Neural cell (in vitro differentiated cells): ENCODE measurements around the gene NPLOC4. TPM values are rescaled to one million over a fixed set of nuclear protein-coding genes. Genes with fewer than 3 reads are reported as not detected.

Experiments used
- H2AFZ ChIP-seq: fragments of 200-600, 300-800 bp; sonication (generic), shearing (Covaris generic); 2 replicates; pipeline ENCODE4 v1.6.0; 2014; ENCODE audit warnings: low read depth, mild to moderate bottlenecking, antibody characterized with exemption, low read length, moderate library complexity
- H3F3A ChIP-seq: fragments of 200-600 bp; shearing (Covaris generic); 2 replicates; pipeline ENCODE4 v1.6.1; 2016; ENCODE audit warnings: mild to moderate bottlenecking, moderate library complexity, mixed read lengths, antibody characterized with exemption, low read length; ENCODE audit not compliant: insufficient read depth, poor library complexity, severe bottlenecking
- H3K27ac ChIP-seq: fragments of 200-600, 300-800 bp; sonication (generic), shearing (Covaris generic); 2 replicates; pipeline ENCODE4 v1.5.1; 2014; ENCODE audit warnings: mild to moderate bottlenecking, low read length, moderate library complexity
- H3K27me3 ChIP-seq: fragments of 300-800, 200-600 bp; sonication (generic), shearing (Covaris generic); 2 replicates; pipeline ENCODE4 v1.6.0; 2014; ENCODE audit warnings: mild to moderate bottlenecking, low read depth, low read length, moderate library complexity; ENCODE audit not compliant: insufficient read depth
- H3K36me3 ChIP-seq: fragments of 300-800, 200-600 bp; sonication (generic), shearing (Covaris generic); 2 replicates; pipeline ENCODE4 v1.5.1; 2014; ENCODE audit warnings: mild to moderate bottlenecking, antibody characterized with exemption, low read length, moderate library complexity; ENCODE audit not compliant: insufficient read depth
- H3K4me2 ChIP-seq: fragments of 300-800, 200-600 bp; sonication (generic), shearing (Covaris generic); 2 replicates; pipeline ENCODE4 v1.6.0; 2014; ENCODE audit warnings: mild to moderate bottlenecking, low read length
- H3K4me3 ChIP-seq: fragments of 300-800, 200-600 bp; sonication (generic), shearing (Covaris generic); 2 replicates; pipeline ENCODE4 v1.5.1; 2014; ENCODE audit warnings: mild to moderate bottlenecking, low read length, moderate library complexity
- H3K79me2 ChIP-seq: fragments of 200-600 bp; shearing (Covaris generic); replicated peaks from 2 replicates; pipeline ENCODE4 v1.6.0; 2014; ENCODE audit warnings: mild to moderate bottlenecking, low read length, moderate library complexity; ENCODE audit not compliant: insufficient read depth
- H3K9ac ChIP-seq: fragments of 300-800, 200-600 bp; sonication (generic), shearing (Covaris generic); 2 replicates; pipeline ENCODE4 v1.6.1; 2016; ENCODE audit warnings: mild to moderate bottlenecking, low read length, mixed read lengths
- H3K9me2 ChIP-seq: fragments of 200-600 bp; shearing (Covaris generic); 2 replicates; pipeline ENCODE4 v1.6.1; 2016; ENCODE audit warnings: mild to moderate bottlenecking, low read length, mixed read lengths; ENCODE audit not compliant: insufficient read depth
- H3K9me3 ChIP-seq: fragments of 200-600, 300-800 bp; sonication (generic), shearing (Covaris generic); 2 replicates; pipeline ENCODE4 v1.6.1; 2016; ENCODE audit warnings: mild to moderate bottlenecking, mixed run types, low read length, moderate library complexity, mixed read lengths
- H4K20me1 ChIP-seq: fragments of 200-600 bp; shearing (Covaris generic); 2 replicates; pipeline ENCODE4 v1.6.1; 2016; ENCODE audit warnings: mild to moderate bottlenecking, mixed run types; ENCODE audit not compliant: insufficient read depth
- EP300 ChIP-seq: fragments of 450-650 bp; conservative IDR thresholded peaks from 2 replicates; pipeline ENCODE4 v1.6.1; 2014; ENCODE audit warnings: antibody characterized with exemption, mild to moderate bottlenecking, moderate library complexity; ENCODE audit not compliant: poor library complexity, severe bottlenecking
- EZH2 ChIP-seq: fragments of 200-600, 300-800 bp; shearing (Covaris generic), sonication (generic); IDR thresholded peaks from 2 replicates; pipeline ENCODE4 v1.6.1; 2014; ENCODE audit warnings: antibody characterized with exemption, low read length, borderline replicate concordance, mild to moderate bottlenecking; ENCODE audit not compliant: insufficient read depth, poor library complexity, severe bottlenecking
- MXI1 ChIP-seq: fragments of 450-650 bp; conservative IDR thresholded peaks from 2 replicates; pipeline ENCODE4 v1.6.1; 2014; ENCODE audit warnings: antibody characterized with exemption, mild to moderate bottlenecking; ENCODE audit not compliant: poor library complexity, severe bottlenecking
- POLR2AphosphoS5 ChIP-seq: IDR thresholded peaks from 2 replicates; pipeline ENCODE4 v1.6.1; 2012
- RAD21 ChIP-seq: fragments of 450-650 bp; conservative IDR thresholded peaks from 2 replicates; pipeline ENCODE4 v1.6.1; 2014; ENCODE audit warnings: antibody characterized with exemption, mild to moderate bottlenecking, moderate library complexity
- SMC3 ChIP-seq: fragments of 450-650 bp; conservative IDR thresholded peaks from 2 replicates; pipeline ENCODE4 v1.6.1; 2014; ENCODE audit warnings: antibody characterized with exemption, mild to moderate bottlenecking, moderate library complexity; ENCODE audit not compliant: poor library complexity
- TAF1 ChIP-seq: IDR thresholded peaks from 2 replicates; pipeline ENCODE4 v1.6.1; 2012; ENCODE audit warnings: low read depth
- polyA plus RNA-seq: library from polyadenylated mRNA; depleted of rRNA; stranded (reverse); fragments of >200 nt; gene quantifications from 2 replicates; pipeline ENCODE4 v1.2.3, GENCODE V29; 2014
- TF ChIP-seq, protein P1 (sequence below): IDR thresholded peaks from 2 replicates; pipeline ENCODE4 v1.6.1; 2012; ENCODE audit warnings: borderline replicate concordance
- TF ChIP-seq, protein P2 (sequence below): fragments of 450-650 bp; IDR thresholded peaks from 2 replicates; pipeline ENCODE4 v1.5.1; 2014; ENCODE audit warnings: antibody characterized with exemption, mild to moderate bottlenecking, moderate library complexity; ENCODE audit not compliant: poor library complexity, severe bottlenecking

NPLOC4 gene
- polyA plus RNA-seq, 1 donor from 2014 or later, result 32.3 TPM

DNA sequence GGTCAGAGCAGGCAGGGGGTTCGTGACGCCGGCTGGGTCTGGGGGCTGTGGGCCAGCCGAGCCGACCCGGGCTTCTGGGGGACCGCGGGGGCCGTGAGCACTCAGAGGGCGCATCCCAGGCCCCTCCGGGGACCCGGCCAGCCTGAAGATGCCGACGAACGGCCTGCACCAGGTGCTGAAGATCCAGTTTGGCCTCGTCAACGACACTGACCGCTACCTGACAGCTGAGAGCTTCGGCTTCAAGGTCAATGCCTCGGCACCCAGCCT lies 108.6 kb downstream of the NPLOC4 start:
- Histone ChIP-seq H3K4me3 (no peak overlapping the region), H3K79me2 (no peaks in the 10 kb centered on the region), H2AFZ (no peak overlapping the region), H3K4me2 (no peak overlapping the region), H3K9me3 (no peaks in the 10 kb centered on the region), H3K9me2 (no peaks in the 10 kb centered on the region), H3K27ac (no peak overlapping the region), H3K9ac (no peak overlapping the region), H3K27me3 (no peaks in the 10 kb centered on the region), H3F3A (no peaks in the 10 kb centered on the region), H3K36me3 (no peaks in the 10 kb centered on the region), H4K20me1 (no peaks in the 10 kb centered on the region)
- TF ChIP-seq EZH2, result no peak
- TF ChIP-seq, protein P1, sequence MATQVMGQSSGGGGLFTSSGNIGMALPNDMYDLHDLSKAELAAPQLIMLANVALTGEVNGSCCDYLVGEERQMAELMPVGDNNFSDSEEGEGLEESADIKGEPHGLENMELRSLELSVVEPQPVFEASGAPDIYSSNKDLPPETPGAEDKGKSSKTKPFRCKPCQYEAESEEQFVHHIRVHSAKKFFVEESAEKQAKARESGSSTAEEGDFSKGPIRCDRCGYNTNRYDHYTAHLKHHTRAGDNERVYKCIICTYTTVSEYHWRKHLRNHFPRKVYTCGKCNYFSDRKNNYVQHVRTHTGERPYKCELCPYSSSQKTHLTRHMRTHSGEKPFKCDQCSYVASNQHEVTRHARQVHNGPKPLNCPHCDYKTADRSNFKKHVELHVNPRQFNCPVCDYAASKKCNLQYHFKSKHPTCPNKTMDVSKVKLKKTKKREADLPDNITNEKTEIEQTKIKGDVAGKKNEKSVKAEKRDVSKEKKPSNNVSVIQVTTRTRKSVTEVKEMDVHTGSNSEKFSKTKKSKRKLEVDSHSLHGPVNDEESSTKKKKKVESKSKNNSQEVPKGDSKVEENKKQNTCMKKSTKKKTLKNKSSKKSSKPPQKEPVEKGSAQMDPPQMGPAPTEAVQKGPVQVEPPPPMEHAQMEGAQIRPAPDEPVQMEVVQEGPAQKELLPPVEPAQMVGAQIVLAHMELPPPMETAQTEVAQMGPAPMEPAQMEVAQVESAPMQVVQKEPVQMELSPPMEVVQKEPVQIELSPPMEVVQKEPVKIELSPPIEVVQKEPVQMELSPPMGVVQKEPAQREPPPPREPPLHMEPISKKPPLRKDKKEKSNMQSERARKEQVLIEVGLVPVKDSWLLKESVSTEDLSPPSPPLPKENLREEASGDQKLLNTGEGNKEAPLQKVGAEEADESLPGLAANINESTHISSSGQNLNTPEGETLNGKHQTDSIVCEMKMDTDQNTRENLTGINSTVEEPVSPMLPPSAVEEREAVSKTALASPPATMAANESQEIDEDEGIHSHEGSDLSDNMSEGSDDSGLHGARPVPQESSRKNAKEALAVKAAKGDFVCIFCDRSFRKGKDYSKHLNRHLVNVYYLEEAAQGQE, result no peak
- no peak for TF ChIP-seq EP300
- TF ChIP-seq POLR2AphosphoS5, result no peak
- TF ChIP-seq MXI1, result no peak
- TF ChIP-seq, protein P2, sequence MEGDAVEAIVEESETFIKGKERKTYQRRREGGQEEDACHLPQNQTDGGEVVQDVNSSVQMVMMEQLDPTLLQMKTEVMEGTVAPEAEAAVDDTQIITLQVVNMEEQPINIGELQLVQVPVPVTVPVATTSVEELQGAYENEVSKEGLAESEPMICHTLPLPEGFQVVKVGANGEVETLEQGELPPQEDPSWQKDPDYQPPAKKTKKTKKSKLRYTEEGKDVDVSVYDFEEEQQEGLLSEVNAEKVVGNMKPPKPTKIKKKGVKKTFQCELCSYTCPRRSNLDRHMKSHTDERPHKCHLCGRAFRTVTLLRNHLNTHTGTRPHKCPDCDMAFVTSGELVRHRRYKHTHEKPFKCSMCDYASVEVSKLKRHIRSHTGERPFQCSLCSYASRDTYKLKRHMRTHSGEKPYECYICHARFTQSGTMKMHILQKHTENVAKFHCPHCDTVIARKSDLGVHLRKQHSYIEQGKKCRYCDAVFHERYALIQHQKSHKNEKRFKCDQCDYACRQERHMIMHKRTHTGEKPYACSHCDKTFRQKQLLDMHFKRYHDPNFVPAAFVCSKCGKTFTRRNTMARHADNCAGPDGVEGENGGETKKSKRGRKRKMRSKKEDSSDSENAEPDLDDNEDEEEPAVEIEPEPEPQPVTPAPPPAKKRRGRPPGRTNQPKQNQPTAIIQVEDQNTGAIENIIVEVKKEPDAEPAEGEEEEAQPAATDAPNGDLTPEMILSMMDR, result no peak
- TF ChIP-seq TAF1, result no peak
- TF ChIP-seq RAD21, result no peak

DNA sequence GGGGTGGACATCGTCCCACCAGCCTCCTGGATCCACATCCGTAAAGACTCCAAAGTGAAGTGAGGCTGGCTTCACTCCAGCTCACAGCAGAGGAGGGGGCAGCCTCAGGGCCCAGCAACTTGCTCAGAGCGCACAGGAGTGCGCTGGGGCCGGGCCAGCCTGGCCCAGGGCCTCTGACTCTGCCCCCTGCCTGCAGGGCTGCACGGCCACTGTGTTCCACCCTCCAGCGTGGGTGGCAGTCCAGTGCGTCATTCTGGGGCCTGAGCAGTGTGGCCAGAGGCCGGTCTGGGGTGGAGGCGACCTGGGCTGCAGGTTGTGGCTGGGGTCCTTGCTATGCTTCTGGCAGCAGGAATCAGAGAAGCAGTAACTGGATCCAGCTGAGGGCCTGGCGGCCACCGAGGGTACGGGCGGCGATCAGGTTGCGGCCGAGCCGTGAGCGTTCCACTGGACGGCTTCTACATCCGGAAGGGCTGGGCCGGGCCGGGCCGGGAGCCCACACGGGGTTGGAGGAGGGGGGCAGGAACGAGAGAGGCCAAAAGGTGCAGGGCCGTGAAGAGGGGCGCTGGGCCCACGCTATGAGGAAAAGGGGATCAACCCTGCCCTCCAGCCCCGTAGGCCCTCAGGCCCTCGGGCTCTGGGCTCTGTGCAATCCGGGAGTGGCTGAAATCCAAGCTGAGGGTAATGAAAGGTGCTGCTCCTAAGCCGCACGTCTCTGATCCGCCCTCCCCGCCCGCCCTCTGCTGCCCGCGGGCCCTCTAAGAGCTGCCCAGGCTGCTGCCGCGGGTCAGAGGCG lies 109.1 kb downstream of the NPLOC4 start, which contains the start of gene FSCN2:
FSCN2 (plus strand) TSS at position 787 of the 793 bp plus-strand sequence. CDS start 155 bp downstream, outside the sequence.
- Histone ChIP-seq H2AFZ (no peak within 1 kb of the TSS), H3K9me2 (no peaks in the 10 kb centered on the region), H3K9me3 (no peaks in the 10 kb centered on the region), H3K79me2 (no peaks in the 10 kb centered on the region), H3K36me3 (no peaks in the 10 kb centered on the region), H3K9ac (no peak within 1 kb of the TSS), H3K4me3 (no peak within 1 kb of the TSS), H3K27me3 (no peaks in the 10 kb centered on the region), H4K20me1 (no peaks in the 10 kb centered on the region), H3F3A (no peaks in the 10 kb centered on the region), H3K27ac (no peak within 1 kb of the TSS), H3K4me2 (no peak within 1 kb of the TSS)
- TF ChIP-seq EP300, result no peak
- no peak for TF ChIP-seq EZH2
- TF ChIP-seq, protein P2, result no peak
- no peak for TF ChIP-seq MXI1
- no peak for TF ChIP-seq SMC3
- no peak for TF ChIP-seq RAD21
- TF ChIP-seq TAF1, result no peak
- TF ChIP-seq, protein P1, result no peak
- TF ChIP-seq POLR2AphosphoS5, result no peak
